ENCODE results near the gene PARK7. TPM values are rescaled to one million over a fixed set of nuclear protein-coding genes. Genes with fewer than 3 reads are reported as not detected.

The PARK7 gene
- polyA plus RNA-seq, 1 experiment = 479 TPM

- Histone ChIP-seq H3K27ac (ENCODE audit: low read depth, low read length) (no peak overlapping the region), H3K9me3 (ENCODE audit: control insufficient read depth, insufficient read depth, low read length) (no peaks in the 10 kb centered on the region), H3K4me3 (ENCODE audit: low read depth, low read length) (no peak overlapping the region), H3K27me3 (ENCODE audit: control insufficient read depth, insufficient read depth, low read length) (no peaks in the 10 kb centered on the region)
- TF ChIP-seq, protein P1, sequence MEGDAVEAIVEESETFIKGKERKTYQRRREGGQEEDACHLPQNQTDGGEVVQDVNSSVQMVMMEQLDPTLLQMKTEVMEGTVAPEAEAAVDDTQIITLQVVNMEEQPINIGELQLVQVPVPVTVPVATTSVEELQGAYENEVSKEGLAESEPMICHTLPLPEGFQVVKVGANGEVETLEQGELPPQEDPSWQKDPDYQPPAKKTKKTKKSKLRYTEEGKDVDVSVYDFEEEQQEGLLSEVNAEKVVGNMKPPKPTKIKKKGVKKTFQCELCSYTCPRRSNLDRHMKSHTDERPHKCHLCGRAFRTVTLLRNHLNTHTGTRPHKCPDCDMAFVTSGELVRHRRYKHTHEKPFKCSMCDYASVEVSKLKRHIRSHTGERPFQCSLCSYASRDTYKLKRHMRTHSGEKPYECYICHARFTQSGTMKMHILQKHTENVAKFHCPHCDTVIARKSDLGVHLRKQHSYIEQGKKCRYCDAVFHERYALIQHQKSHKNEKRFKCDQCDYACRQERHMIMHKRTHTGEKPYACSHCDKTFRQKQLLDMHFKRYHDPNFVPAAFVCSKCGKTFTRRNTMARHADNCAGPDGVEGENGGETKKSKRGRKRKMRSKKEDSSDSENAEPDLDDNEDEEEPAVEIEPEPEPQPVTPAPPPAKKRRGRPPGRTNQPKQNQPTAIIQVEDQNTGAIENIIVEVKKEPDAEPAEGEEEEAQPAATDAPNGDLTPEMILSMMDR (IDR thresholded peaks at IDR 0.05; ENCODE audit: low read depth, low read length) = no peak
- no peak for DNase-seq (ENCODE audit: low read depth, low spot score)
- POLR2A ChIA-PET = no interaction called here
- CTCF ChIA-PET = interaction anchor here (0.8 to 6.9 kb wide), 5 partner anchors 11 to 330 kb away, joined by 3 to 68 read pairs (median 35); no protein-coding TSS in a partner anchor
Measured at GRCh38 chr1:8020032-8020431, 58.5 kb downstream of the PARK7 start.

DNA sequence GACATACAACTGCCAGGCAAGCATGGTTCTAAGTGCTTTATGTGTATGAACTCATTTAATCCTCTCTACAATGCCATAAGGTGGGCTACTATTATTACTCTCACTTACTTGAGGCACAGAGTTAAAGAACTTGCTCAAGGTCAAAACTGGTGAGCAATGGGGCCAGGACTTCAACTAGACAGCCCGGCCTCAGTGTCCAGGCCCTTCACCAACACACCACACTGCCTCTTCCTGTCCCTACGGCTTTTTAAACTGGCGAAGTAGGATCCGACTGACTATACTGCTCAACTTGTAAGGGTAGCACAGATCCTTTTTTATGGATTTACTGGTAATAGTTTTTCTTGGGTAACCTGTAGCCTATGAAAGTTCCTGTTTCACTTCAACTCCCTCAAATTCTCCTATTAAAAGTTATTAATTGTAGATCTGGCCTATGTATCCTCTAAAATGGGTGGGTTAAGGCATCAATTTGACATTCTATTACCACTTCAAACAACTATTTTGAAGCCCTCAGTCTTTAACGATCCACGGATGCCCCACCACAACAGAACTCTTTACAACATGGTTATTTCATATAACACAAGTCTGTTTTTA lies 60.3 kb downstream of the PARK7 start:
- H3K4me3 ChIP-seq (ENCODE audit: low read depth, low read length) = peak overlapping the region; percentile 5; the same call in 1 of the 2 replicates
- no peak for DNase-seq (ENCODE audit: low read depth, low spot score)

GRCh38 chr1:8022395-8023286 lies 61.1 kb downstream of the PARK7 start:
- POLR2A ChIA-PET = interaction anchor here (0.5 kb wide), 1 partner anchor 193 kb away, joined by 6 read pairs; no protein-coding TSS in a partner anchor

More for the DNA sequence above, 60.3 kb downstream of the PARK7 start:
- Histone ChIP-seq H3K9me3 (ENCODE audit: control insufficient read depth, insufficient read depth, low read length) (no peaks in the 10 kb centered on the region), H3K27ac (ENCODE audit: low read depth, low read length) (no peak overlapping the region), H3K27me3 (ENCODE audit: control insufficient read depth, insufficient read depth, low read length) (no peaks in the 10 kb centered on the region)
- ChIA-PET CTCF (interaction anchor here (5.0 kb wide), 1 partner anchor 293 kb away, joined by 58 read pairs; no protein-coding TSS in a partner anchor), POLR2A (no interaction called here)
- TF ChIP-seq, protein P1 (IDR thresholded peaks at IDR 0.05; ENCODE audit: low read depth, low read length) = no peak

GRCh38 chr1:8023287-8023994 lies 61.9 kb downstream of the PARK7 start:
- TF ChIP-seq, protein P1 (IDR thresholded peaks at IDR 0.05; ENCODE audit: low read depth, low read length) = no peak
- no peak overlapping the region for H3K27ac ChIP-seq (ENCODE audit: low read depth, low read length)
- POLR2A ChIA-PET = no interaction called here
- CTCF ChIA-PET = interaction anchor here (0.6 to 3.7 kb wide), 5 partner anchors 8 to 327 kb away, joined by 3 to 12 read pairs (median 3); no protein-coding TSS in a partner anchor
- DNase-seq (ENCODE audit: low read depth, low spot score) = no peak
- peak overlapping the region; percentile 80 for H3K4me3 ChIP-seq (ENCODE audit: low read depth, low read length)
- H3K27me3 ChIP-seq (ENCODE audit: control insufficient read depth, insufficient read depth, low read length) = no peaks in the 10 kb centered on the region
- no peaks in the 10 kb centered on the region for H3K9me3 ChIP-seq (ENCODE audit: control insufficient read depth, insufficient read depth, low read length)

More at GRCh38 chr1:8022395-8023286, 61.1 kb downstream of the PARK7 start:
- no peak overlapping the region for H3K27ac ChIP-seq (ENCODE audit: low read depth, low read length)
- TF ChIP-seq, protein P1 (IDR thresholded peaks at IDR 0.05; ENCODE audit: low read depth, low read length) = no peak
- no peaks in the 10 kb centered on the region for H3K27me3 ChIP-seq (ENCODE audit: control insufficient read depth, insufficient read depth, low read length)
- CTCF ChIA-PET = interaction anchor here (0.6 to 3.7 kb wide), 5 partner anchors 8 to 328 kb away, joined by 3 to 12 read pairs (median 3); no protein-coding TSS in a partner anchor
- peak overlapping the region; percentile 80 for H3K4me3 ChIP-seq (ENCODE audit: low read depth, low read length)
- no peak for DNase-seq (ENCODE audit: low read depth, low spot score)
- no peaks in the 10 kb centered on the region for H3K9me3 ChIP-seq (ENCODE audit: control insufficient read depth, insufficient read depth, low read length)

Measured in AG04450 (cell line).